HepG2 (cell line): ENCODE data around the gene SMIM41. TPM values are rescaled to one million over a fixed set of nuclear protein-coding genes. Genes with fewer than 3 reads are reported as not detected.

ENCODE experiments used
- ATAC-seq: fragments of 200-7000 bp; cut with Tn5 transposase; 3 replicates; pipeline ENCODE4 v1.9.1; 2020; ENCODE audit warnings: mild to moderate bottlenecking, moderate library complexity
- BruUV-seq: library from RNA; stranded (reverse); fragments of 400-500 nt; replicated peaks from 2 replicates; lab custom pipeline; 2021; lab: Mats Ljungman, UMichigan
- CTCF ChIA-PET: fragments of 300-600 bp; formaldehyde crosslinking; extraction: SDS; loops from one replicate; lab custom pipeline; 2021; ENCODE audit warnings: low total read pairs, inconsistent platforms, low intra/inter-chr PET ratio; lab: Yijun Ruan, JAX
- POLR2A ChIA-PET: fragments of 350-600 bp; sonication (Branson Sonifier 250); formaldehyde crosslinking; loops from one replicate; lab custom pipeline; 2020; ENCODE audit warnings: antibody characterized with exemption, inconsistent platforms; lab: Yijun Ruan, JAX
- DNase-seq: peaks from one replicate; pipeline ENCODE4 v3.0.0-alpha.2; 2015; ENCODE audit warnings: low spot score
- FAIRE-seq: peaks from 3 replicates; lab custom pipeline; 2011; peaks lifted over from hg19 to GRCh38; lab: Jason Lieb, UNC
- H2AFZ ChIP-seq: one replicate; pipeline ENCODE4 v1.6.1; 2011; ENCODE audit warnings: low read length, inconsistent platforms
- H3K27ac ChIP-seq: fragments of 300-600 bp; 3 replicates; pipeline ENCODE4 v1.8.0; 2011; ENCODE audit warnings: mixed run types, mild to moderate bottlenecking, mixed read lengths, low read length, inconsistent platforms; ENCODE audit not compliant: insufficient read depth; ENCODE audit errors: extremely low read length
- H3K27me3 ChIP-seq, 2 experiments: fragments of 200-600 bp in 1 of 2; 2 replicates in 1 of 2; 3 replicates in 1 of 2; pipeline versions ENCODE4 v1.6.0 to v1.8.0; 2011; ENCODE audit warnings: low read length in 2 of 2, mild to moderate bottlenecking in 2 of 2, moderate library complexity in 2 of 2, inconsistent platforms in 1 of 2; ENCODE audit not compliant: insufficient read depth in 2 of 2, control insufficient read depth in 1 of 2
- H3K36me3 ChIP-seq, 2 experiments: fragments of 200-600 bp in 1 of 2; replicated peaks in 1 of 2; 2 replicates in 1 of 2; 3 replicates in 1 of 2; pipeline versions ENCODE4 v1.5.1 to v1.8.0; 2011; ENCODE audit warnings: low read length in 2 of 2, inconsistent platforms in 1 of 2; ENCODE audit not compliant: insufficient read depth in 2 of 2, control insufficient read depth in 1 of 2
- H3K4me1 ChIP-seq: 2 replicates; pipeline ENCODE4 v1.5.1; 2012; ENCODE audit warnings: low read length, inconsistent platforms; ENCODE audit not compliant: insufficient read depth
- H3K4me2 ChIP-seq: 2 replicates; pipeline ENCODE4 v1.6.0; 2011; ENCODE audit warnings: low read depth, low read length, inconsistent platforms
- H3K4me3 ChIP-seq, 3 experiments: fragments of 200-600 bp in 1 of 3; sonication (generic), shearing (Covaris generic) in 1 of 3; replicated peaks in 1 of 3; 2 replicates each; pipeline ENCODE4 v1.5.1; 2011 to 2016; ENCODE audit warnings: low read length in 3 of 3, inconsistent platforms in 2 of 3, low read depth in 2 of 3, mild to moderate bottlenecking in 2 of 3, control low read depth in 1 of 3, mixed read lengths in 1 of 3; ENCODE audit not compliant: insufficient read depth in 1 of 3
- H3K79me2 ChIP-seq: one replicate; pipeline ENCODE4 v1.6.1; 2011; ENCODE audit warnings: low read length, inconsistent platforms; ENCODE audit not compliant: insufficient read depth
- H3K9ac ChIP-seq: 2 replicates; pipeline ENCODE4 v1.6.0; 2011; ENCODE audit warnings: mild to moderate bottlenecking, low read depth, low read length, inconsistent platforms; ENCODE audit not compliant: insufficient read depth
- H3K9me3 ChIP-seq: 2 replicates; pipeline ENCODE4 v1.5.1; 2012; ENCODE audit warnings: mild to moderate bottlenecking, low read length
- H4K20me1 ChIP-seq: 2 replicates; pipeline ENCODE4 v1.6.0; 2011; ENCODE audit warnings: inconsistent platforms, mild to moderate bottlenecking, low read length, moderate library complexity; ENCODE audit not compliant: insufficient read depth
- ARHGAP35 ChIP-seq: sonication (generic); formaldehyde crosslinking; IDR thresholded peaks from 2 replicates; pipeline ENCODE4 v1.9.0; 2022; ENCODE audit warnings: mild to moderate bottlenecking, inconsistent platforms, moderate library complexity, missing genetic modification reagents, borderline replicate concordance
- CBX2 ChIP-seq, 2 experiments: fragments of 200-600 bp in 1 of 2; sonication (generic); formaldehyde crosslinking in 1 of 2; IDR thresholded peaks; 2 replicates each; pipeline versions ENCODE4 v1.7.0 to v1.8.1; 2018 to 2022; ENCODE audit warnings: low read depth in 2 of 2, low read length in 1 of 2, mild to moderate bottlenecking in 1 of 2, missing genetic modification reagents in 1 of 2
- FOXP1 ChIP-seq, 2 experiments: fragments of 450-650 bp in 1 of 2; IDR thresholded peaks; 2 replicates each; pipeline ENCODE4 v1.6.1; 2017 to 2018; ENCODE audit warnings: antibody characterized with exemption in 1 of 2
- JUND ChIP-seq: sonication (generic); formaldehyde crosslinking; IDR thresholded peaks from 2 replicates; pipeline ENCODE4 v1.8.0; 2022; ENCODE audit warnings: mild to moderate bottlenecking, missing genetic modification reagents
- MATR3 ChIP-seq: sonication (generic); formaldehyde crosslinking; IDR thresholded peaks from 2 replicates; pipeline ENCODE4 v1.4.0; 2020; ENCODE audit warnings: missing genetic modification reagents
- NONO ChIP-seq, 2 experiments: fragments of 450-650 bp in 1 of 2; sonication (generic) in 1 of 2; formaldehyde crosslinking in 1 of 2; IDR thresholded peaks in 1 of 2; conservative IDR thresholded peaks in 1 of 2; 2 replicates each; pipeline versions ENCODE4 v1.6.1 to v1.8.0; 2017 to 2022; ENCODE audit warnings: mild to moderate bottlenecking in 1 of 2, missing genetic modification reagents in 1 of 2, moderate library complexity in 1 of 2
- SYNCRIP ChIP-seq: fragments of 200-400 bp; formaldehyde crosslinking; IDR thresholded peaks from 2 replicates; pipeline ENCODE4 v1.6.1; 2018; ENCODE audit warnings: mild to moderate bottlenecking, low read depth, low read length; ENCODE audit not compliant: insufficient read depth
- ZBTB7A ChIP-seq: sonication (generic); formaldehyde crosslinking; IDR thresholded peaks from 2 replicates; pipeline ENCODE4 v1.8.0; 2022; ENCODE audit warnings: mild to moderate bottlenecking, missing genetic modification reagents
- ZNF264 ChIP-seq: sonication (generic); formaldehyde crosslinking; IDR thresholded peaks from 2 replicates; pipeline ENCODE4 v1.4.0; 2020; ENCODE audit warnings: missing genetic modification reagents
- ZNF577 ChIP-seq: sonication (generic); formaldehyde crosslinking; IDR thresholded peaks from 2 replicates; pipeline ENCODE4 v1.4.0; 2020; ENCODE audit warnings: mild to moderate bottlenecking, low read depth, missing genetic modification reagents, borderline replicate concordance
- ZNF749 ChIP-seq: sonication (generic); formaldehyde crosslinking; IDR thresholded peaks from 2 replicates; pipeline ENCODE4 v1.8.0; 2022; ENCODE audit warnings: mild to moderate bottlenecking, missing genetic modification reagents, moderate library complexity, borderline replicate concordance
- WGBS: methylation state at CpG from one replicate; pipeline ENCODE4 v1.1.6; 2017; ENCODE audit warnings: low lambda C conversion rate; 5-methylcytosine and 5-hydroxymethylcytosine counted together
- in situ Hi-C: cut with HindIII; loops from 2 replicates; pipeline ENCODE4 v1.10.0; 2017; ENCODE audit warnings: low pct_unique_long_range_greater_than_20kb; ENCODE audit not compliant: extremely low pct_ligation_motif_present
- intact Hi-C: fragments of 100-400 bp; cut with micrococcal nuclease; formaldehyde crosslinking; loops from one replicate; pipeline ENCODE4 v1.10.0; 2022; ENCODE audit not compliant: unreplicated experiment
- polyA plus RNA-seq, 8 experiments: library from polyadenylated mRNA; depleted of rRNA in 3 of 8; stranded (reverse) in 7 of 8; unstranded in 1 of 8; fragments of >200 nt; fragmentation: Illumina TruSeq in 4 of 8; extraction: Trizol in 4 of 8; gene quantifications; 2 replicates each; pipeline versions ENCODE4 v1.2.1 to v1.2.3, GENCODE V29; 2011 to 2016; ENCODE audit warnings: low read depth in 4 of 8, missing spikeins in 1 of 8, mixed read lengths in 1 of 8; ENCODE audit not compliant: insufficient read depth in 1 of 8
- total RNA-seq, 5 experiments: library from RNA; depleted of rRNA; stranded (reverse); fragments of >200 nt; fragmentation: Illumina TruSeq; extraction: Trizol; gene quantifications; 2 replicates each; pipeline ENCODE4 v1.2.3, GENCODE V29; 2016; ENCODE audit warnings: low read depth in 1 of 5
- TF ChIP-seq, protein P1 (sequence below): sonication (generic); formaldehyde crosslinking; IDR thresholded peaks from 2 replicates; pipeline ENCODE4 v1.4.0; 2020; ENCODE audit warnings: missing genetic modification reagents, borderline replicate concordance

SMIM41 gene
- total and polyA plus RNA-seq, 2 of the 13 experiments (the other 11 are each of a cell fraction or from before 2014, with no cell fraction given), result not detected

DNA sequence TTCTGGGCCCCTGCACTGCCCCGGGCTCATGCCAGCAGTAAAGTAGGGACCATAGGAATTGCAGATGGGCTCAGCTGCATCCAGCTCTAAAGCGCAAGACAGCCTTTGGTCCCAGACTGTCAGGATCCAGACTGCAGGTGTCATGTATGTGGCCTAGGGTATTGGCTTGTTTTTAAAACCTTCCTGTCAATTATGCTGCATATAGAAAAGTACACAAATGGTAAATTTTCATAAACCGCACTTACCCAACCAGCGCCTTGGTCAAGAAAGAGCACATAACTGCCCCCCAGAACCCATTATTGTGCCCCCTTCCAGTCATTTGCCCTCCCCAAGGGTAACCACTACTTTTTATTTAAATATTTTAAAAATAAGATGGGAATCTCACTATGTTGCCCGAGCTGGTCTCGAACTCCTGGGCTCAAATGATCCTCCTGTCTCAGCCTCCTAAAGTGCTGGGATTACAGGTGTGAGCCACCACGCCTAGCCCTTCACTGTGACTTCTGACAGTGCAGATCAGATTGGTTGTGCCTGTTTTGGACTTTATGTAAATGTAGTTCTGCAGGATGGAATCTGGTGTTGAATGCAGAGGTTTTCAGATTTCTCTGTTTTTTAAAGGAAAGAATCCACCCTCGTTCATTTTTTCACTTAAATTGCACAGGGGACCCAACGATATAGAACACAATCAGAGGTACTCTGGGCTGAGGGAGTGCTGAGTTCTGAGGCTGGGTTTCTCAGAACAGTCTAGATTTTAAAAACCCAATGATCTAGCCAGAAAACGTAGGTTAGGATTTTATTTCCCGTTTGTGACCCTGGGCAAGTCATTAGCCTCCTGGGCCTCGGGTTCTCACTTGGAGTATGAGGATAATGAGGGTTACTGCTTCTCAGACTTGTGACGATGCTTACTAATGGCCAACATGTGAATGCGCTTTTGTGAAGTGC is 21.6 kb upstream of the SMIM41 start:
- Histone ChIP-seq H3K4me1 (peaks cover 36% of the 10 kb centered on the region), H3K9me3 (no peaks in the 10 kb centered on the region), H3K4me3 (no peak overlapping the region), H3K4me2 (no peak overlapping the region), H3K79me2 (peaks cover 5% of the 10 kb centered on the region), H3K9ac (no peak overlapping the region), H3K36me3 (peaks cover 9 to 39% of the 10 kb centered on the region in 2 experiments), H2AFZ (no peak overlapping the region), H3K27ac (no peak overlapping the region), H3K27me3 (no peaks in the 10 kb centered on the region), H4K20me1 (no peaks in the 10 kb centered on the region)
- ChIA-PET POLR2A (no interaction called here), CTCF (no interaction called here)
- BruUV-seq, result no TSS peak
- no peak for ATAC-seq
- TF ChIP-seq ZNF749 (CRISPR knock-in tag) (no peak), ARHGAP35 (CRISPR knock-in tag) (no peak), CBX2 (IDR thresholded peaks at IDR 0.05; ENCODE audit: low read depth, low read length) (no peak), CBX2 (CRISPR knock-in tag; IDR thresholded peaks at IDR 0.05; ENCODE audit: low read depth) (no peak), ZNF264 (no peak), SYNCRIP (no peak), ZBTB7A (CRISPR knock-in tag) (no peak), ZNF577 (no peak), FOXP1 (IDR thresholded peaks at IDR 0.05) (no peak), FOXP1 (CRISPR knock-in tag; IDR thresholded peaks at IDR 0.05) (no peak), MATR3 (CRISPR knock-in tag) (no peak), NONO (IDR thresholded peaks at IDR 0.05) (no peak), NONO (CRISPR knock-in tag; conservative IDR thresholded peaks at IDR 0.05) (no peak), JUND (CRISPR knock-in tag) (no peak)
- TF ChIP-seq, protein P1, sequence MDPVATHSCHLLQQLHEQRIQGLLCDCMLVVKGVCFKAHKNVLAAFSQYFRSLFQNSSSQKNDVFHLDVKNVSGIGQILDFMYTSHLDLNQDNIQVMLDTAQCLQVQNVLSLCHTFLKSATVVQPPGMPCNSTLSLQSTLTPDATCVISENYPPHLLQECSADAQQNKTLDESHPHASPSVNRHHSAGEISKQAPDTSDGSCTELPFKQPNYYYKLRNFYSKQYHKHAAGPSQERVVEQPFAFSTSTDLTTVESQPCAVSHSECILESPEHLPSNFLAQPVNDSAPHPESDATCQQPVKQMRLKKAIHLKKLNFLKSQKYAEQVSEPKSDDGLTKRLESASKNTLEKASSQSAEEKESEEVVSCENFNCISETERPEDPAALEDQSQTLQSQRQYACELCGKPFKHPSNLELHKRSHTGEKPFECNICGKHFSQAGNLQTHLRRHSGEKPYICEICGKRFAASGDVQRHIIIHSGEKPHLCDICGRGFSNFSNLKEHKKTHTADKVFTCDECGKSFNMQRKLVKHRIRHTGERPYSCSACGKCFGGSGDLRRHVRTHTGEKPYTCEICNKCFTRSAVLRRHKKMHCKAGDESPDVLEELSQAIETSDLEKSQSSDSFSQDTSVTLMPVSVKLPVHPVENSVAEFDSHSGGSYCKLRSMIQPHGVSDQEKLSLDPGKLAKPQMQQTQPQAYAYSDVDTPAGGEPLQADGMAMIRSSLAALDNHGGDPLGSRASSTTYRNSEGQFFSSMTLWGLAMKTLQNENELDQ (CRISPR knock-in tag), result no peak
- in situ Hi-C loops, result no loop called here
- no peak for FAIRE-seq
- intact Hi-C loops, result no loop called here
- DNase-seq, result no peak
- WGBS, result 96% methylated on average over 13 of the region's 14 CpGs
